HEK293T (cell line): Measurements from ENCODE around the gene IPO13.

Experiments
- BHLHE40 ChIP-seq: fragments of 450-650 bp; IDR thresholded peaks from 2 replicates; pipeline ENCODE4 v1.6.1; 2016; ENCODE audit warnings: mild to moderate bottlenecking, moderate library complexity, borderline replicate concordance
- CTBP1 ChIP-seq: fragments of 450-650 bp; IDR thresholded peaks from 2 replicates; pipeline ENCODE4 v1.6.1; 2016; ENCODE audit warnings: borderline replicate concordance
- ELF4 ChIP-seq: fragments of 450-650 bp; IDR thresholded peaks from 2 replicates; pipeline ENCODE4 v1.6.1; 2017; ENCODE audit warnings: antibody characterized with exemption
- FOXA1 ChIP-seq: fragments of 450-650 bp; IDR thresholded peaks from 2 replicates; pipeline ENCODE4 v1.6.1; 2016; ENCODE audit warnings: mild to moderate bottlenecking
- HDGF ChIP-seq: fragments of 450-650 bp; IDR thresholded peaks from 2 replicates; pipeline ENCODE4 v1.6.1; 2017; ENCODE audit warnings: antibody characterized with exemption, borderline replicate concordance
- L3MBTL2 ChIP-seq: fragments of 450-650 bp; conservative IDR thresholded peaks from 2 replicates; pipeline ENCODE4 v1.6.1; 2016; ENCODE audit warnings: mild to moderate bottlenecking
- NFRKB ChIP-seq: fragments of 450-650 bp; IDR thresholded peaks from 2 replicates; pipeline ENCODE4 v1.6.1; 2016; ENCODE audit warnings: mild to moderate bottlenecking, moderate library complexity
- SUZ12 ChIP-seq: fragments of 450-650 bp; IDR thresholded peaks from 2 replicates; pipeline ENCODE4 v1.6.1; 2016; ENCODE audit warnings: mild to moderate bottlenecking
- TARDBP ChIP-seq: fragments of 450-650 bp; IDR thresholded peaks from 2 replicates; pipeline ENCODE4 v1.6.1; 2016

DNA sequence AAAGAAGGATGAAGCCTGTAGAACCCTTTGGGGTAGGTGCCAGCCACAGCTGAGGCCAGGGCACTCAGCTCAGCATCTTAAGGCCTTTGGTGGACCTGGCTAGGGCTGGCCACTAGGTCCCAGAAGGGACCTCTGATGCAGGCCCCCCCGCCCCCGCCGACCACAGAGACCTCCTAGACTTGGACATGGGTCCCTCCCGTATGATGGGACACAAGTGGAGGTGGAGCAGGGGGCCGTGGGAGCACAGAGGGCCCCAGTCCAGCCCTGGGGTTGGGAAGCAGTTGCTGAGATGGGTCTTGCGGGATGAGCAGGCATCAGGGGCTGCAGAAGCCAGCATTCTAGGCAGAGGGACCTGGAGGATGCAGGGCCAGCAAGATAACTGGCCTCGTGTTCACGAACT, 35.5 kb downstream of the IPO13 start:
- TF ChIP-seq SUZ12 (no peak), HDGF (no peak), FOXA1 (no peak), BHLHE40 (no peak), TARDBP (no peak), ELF4 (no peak), L3MBTL2 (no peak), CTBP1 (no peak), NFRKB (no peak)
